Endothelial cell of umbilical vein (primary cell): Measurements from ENCODE around the gene UGT2B15. TPM values are rescaled to one million over a fixed set of nuclear protein-coding genes. Genes with fewer than 3 reads are reported as not detected.

Source experiments
- polyA plus RNA-seq, 4 experiments: library from polyadenylated mRNA; depleted of rRNA in 3 of 4; stranded (reverse) in 3 of 4; unstranded in 1 of 4; fragments of >200 nt; gene quantifications; 2 replicates each; pipeline versions ENCODE4 v1.2.1 to v1.2.3, GENCODE V29; 2011 to 2012; ENCODE audit warnings: missing spikeins in 1 of 4
- total RNA-seq: library from RNA; stranded (reverse); gene quantifications from 2 replicates; pipeline ENCODE4 v1.2.3, GENCODE V29; 2021

UGT2B15 gene
- total and polyA plus RNA-seq, 2 donors (not counting 3 experiments of a cell fraction or from before 2014, with no cell fraction given) = not detected

Other genes starting within 250 kb of the UGT2B15 start
- gene TMPRSS11E, start 223.2 kb downstream of the UGT2B15 start, total RNA-seq = not detected in 2 replicates
- gene TMPRSS11E, start 223.2 kb downstream of the UGT2B15 start, polyA plus RNA-seq = not detected in 2 replicates
- not detected in 2 replicates for gene UGT2B17, start 94.3 kb downstream of the UGT2B15 start, total RNA-seq
- not detected in 2 replicates for gene UGT2B17, start 94.3 kb downstream of the UGT2B15 start, polyA plus RNA-seq
- not detected in 2 replicates for gene UGT2B10, start 145.3 kb upstream of the UGT2B15 start, total RNA-seq
- not detected in 2 replicates for gene UGT2B10, start 145.3 kb upstream of the UGT2B15 start, polyA plus RNA-seq